ENCODE measurements around the gene SIPA1L3.

Gene SIPA1L3

GRCh38 chr19:38209671-38210457 is 302.9 kb downstream of the SIPA1L3 start:
- H3K27ac ChIP-seq (ENCODE audit: low read depth, low read length): no peak overlapping the region
- H3K4me3 ChIP-seq (ENCODE audit: low read depth in 1 of 2, low read length in 2 of 2): no peak overlapping the region
- no peak overlapping the region for H3K9ac ChIP-seq (ENCODE audit: low read length)
- peaks cover 19% of the 10 kb centered on the region for H3K4me1 ChIP-seq (ENCODE audit: insufficient read depth, low read length)
- H3K9me3 ChIP-seq (ENCODE audit: low read length): no peaks in the 10 kb centered on the region
- H3K27me3 ChIP-seq (ENCODE audit: control insufficient read depth in 1 of 2, insufficient read depth in 2 of 2, low read length in 2 of 2): peaks cover 12 to 35% of the 10 kb centered on the region in 2 donors
- no peaks in the 10 kb centered on the region for H3K36me3 ChIP-seq (ENCODE audit: insufficient read depth, low read length)

GRCh38 chr19:38210458-38210987 is 303.5 kb downstream of the SIPA1L3 start:
- no peak overlapping the region for H3K27ac ChIP-seq (ENCODE audit: low read depth, low read length)
- no peaks in the 10 kb centered on the region for H3K36me3 ChIP-seq (ENCODE audit: insufficient read depth, low read length)
- peaks cover 19% of the 10 kb centered on the region for H3K4me1 ChIP-seq (ENCODE audit: insufficient read depth, low read length)
- H3K4me3 ChIP-seq (ENCODE audit: low read depth in 1 of 2, low read length in 2 of 2): no peak overlapping the region
- no peak overlapping the region for H3K9ac ChIP-seq (ENCODE audit: low read length)
- H3K9me3 ChIP-seq (ENCODE audit: low read length): no peaks in the 10 kb centered on the region
- H3K27me3 ChIP-seq (ENCODE audit: control insufficient read depth in 1 of 2, insufficient read depth in 2 of 2, low read length in 2 of 2): peaks cover 12 to 35% of the 10 kb centered on the region in 2 donors

GRCh38 chr19:38211151-38211591 is 304.2 kb downstream of the SIPA1L3 start:
- Histone ChIP-seq H3K27me3 (ENCODE audit: control insufficient read depth in 1 of 2, insufficient read depth in 2 of 2, low read length in 2 of 2) (peaks cover 12 to 35% of the 10 kb centered on the region in 2 donors), H3K4me3 (ENCODE audit: low read depth in 1 of 2, low read length in 2 of 2) (no peak overlapping the region), H3K9me3 (ENCODE audit: low read length) (no peaks in the 10 kb centered on the region), H3K27ac (ENCODE audit: low read depth, low read length) (no peak overlapping the region), H3K9ac (ENCODE audit: low read length) (no peak overlapping the region), H3K4me1 (ENCODE audit: insufficient read depth, low read length) (peaks cover 19% of the 10 kb centered on the region), H3K36me3 (ENCODE audit: insufficient read depth, low read length) (no peaks in the 10 kb centered on the region)

- Histone ChIP-seq H3K27me3 (ENCODE audit: control insufficient read depth in 1 of 2, insufficient read depth in 2 of 2, low read length in 2 of 2) (peaks cover 12 to 35% of the 10 kb centered on the region in 2 donors), H3K9ac (ENCODE audit: low read length) (no peak overlapping the region), H3K4me1 (ENCODE audit: insufficient read depth, low read length) (peaks cover 19% of the 10 kb centered on the region), H3K36me3 (ENCODE audit: insufficient read depth, low read length) (no peaks in the 10 kb centered on the region), H3K9me3 (ENCODE audit: low read length) (no peaks in the 10 kb centered on the region), H3K27ac (ENCODE audit: low read depth, low read length) (no peak overlapping the region), H3K4me3 (ENCODE audit: low read depth in 1 of 2, low read length in 2 of 2) (no peak overlapping the region)
Measured at GRCh38 chr19:38211766-38212165, 304.8 kb downstream of the SIPA1L3 start.

- no peak overlapping the region for H3K9ac ChIP-seq (ENCODE audit: low read length)
- peaks cover 12 to 44% of the 10 kb centered on the region in 2 donors for H3K27me3 ChIP-seq (ENCODE audit: control insufficient read depth in 1 of 2, insufficient read depth in 2 of 2, low read length in 2 of 2)
- no peak overlapping the region for H3K4me3 ChIP-seq (ENCODE audit: low read depth in 1 of 2, low read length in 2 of 2)
Measured at GRCh38 chr19:38213469-38213868, 306.5 kb downstream of the SIPA1L3 start.

GRCh38 chr19:38213911-38214625 is 307.1 kb downstream of the SIPA1L3 start:
- peaks cover 9 to 48% of the 10 kb centered on the region in 2 donors for H3K27me3 ChIP-seq (ENCODE audit: control insufficient read depth in 1 of 2, insufficient read depth in 2 of 2, low read length in 2 of 2)

More at GRCh38 chr19:38213469-38213868, 306.5 kb downstream of the SIPA1L3 start:
- no peaks in the 10 kb centered on the region for H3K36me3 ChIP-seq (ENCODE audit: insufficient read depth, low read length)
- H3K4me1 ChIP-seq (ENCODE audit: insufficient read depth, low read length): peaks cover 19% of the 10 kb centered on the region
- no peak overlapping the region for H3K27ac ChIP-seq (ENCODE audit: low read depth, low read length)
- no peaks in the 10 kb centered on the region for H3K9me3 ChIP-seq (ENCODE audit: low read length)

GRCh38 chr19:38216785-38217641 is 310.0 kb downstream of the SIPA1L3 start:
- no peak overlapping the region for H3K9ac ChIP-seq (ENCODE audit: low read length)
- no peaks in the 10 kb centered on the region for H3K36me3 ChIP-seq (ENCODE audit: insufficient read depth, low read length)

More at GRCh38 chr19:38213911-38214625, 307.1 kb downstream of the SIPA1L3 start:
- H3K27ac ChIP-seq (ENCODE audit: low read depth, low read length): no peak overlapping the region
- no peaks in the 10 kb centered on the region for H3K36me3 ChIP-seq (ENCODE audit: insufficient read depth, low read length)
- H3K9me3 ChIP-seq (ENCODE audit: low read length): no peaks in the 10 kb centered on the region
- H3K4me1 ChIP-seq (ENCODE audit: insufficient read depth, low read length): peaks cover 19% of the 10 kb centered on the region
- no peak overlapping the region for H3K4me3 ChIP-seq (ENCODE audit: low read depth in 1 of 2, low read length in 2 of 2)
- no peak overlapping the region for H3K9ac ChIP-seq (ENCODE audit: low read length)

GRCh38 chr19:38218204-38218603 is 311.2 kb downstream of the SIPA1L3 start:
- Histone ChIP-seq H3K4me3 (ENCODE audit: low read depth in 1 of 2, low read length in 2 of 2) (no peak overlapping the region), H3K9ac (ENCODE audit: low read length) (no peak overlapping the region), H3K4me1 (ENCODE audit: insufficient read depth, low read length) (no peaks in the 10 kb centered on the region), H3K36me3 (ENCODE audit: insufficient read depth, low read length) (no peaks in the 10 kb centered on the region), H3K9me3 (ENCODE audit: low read length) (no peaks in the 10 kb centered on the region), H3K27me3 (ENCODE audit: control insufficient read depth in 1 of 2, insufficient read depth in 2 of 2, low read length in 2 of 2) (peaks cover 15 to 38% of the 10 kb centered on the region in 2 donors), H3K27ac (ENCODE audit: low read depth, low read length) (no peak overlapping the region)

More at GRCh38 chr19:38216785-38217641, 310.0 kb downstream of the SIPA1L3 start:
- no peaks in the 10 kb centered on the region for H3K4me1 ChIP-seq (ENCODE audit: insufficient read depth, low read length)
- H3K27ac ChIP-seq (ENCODE audit: low read depth, low read length): no peak overlapping the region
- no peaks in the 10 kb centered on the region for H3K9me3 ChIP-seq (ENCODE audit: low read length)
- H3K27me3 ChIP-seq (ENCODE audit: control insufficient read depth in 1 of 2, insufficient read depth in 2 of 2, low read length in 2 of 2): peaks cover 7 to 26% of the 10 kb centered on the region in 2 donors
- no peak overlapping the region for H3K4me3 ChIP-seq (ENCODE audit: low read depth in 1 of 2, low read length in 2 of 2)

- Histone ChIP-seq H3K4me1 (ENCODE audit: insufficient read depth, low read length) (no peaks in the 10 kb centered on the region), H3K27me3 (ENCODE audit: control insufficient read depth in 1 of 2, insufficient read depth in 2 of 2, low read length in 2 of 2) (peaks cover 20 to 39% of the 10 kb centered on the region in 2 donors), H3K9ac (ENCODE audit: low read length) (no peak overlapping the region), H3K36me3 (ENCODE audit: insufficient read depth, low read length) (no peaks in the 10 kb centered on the region), H3K27ac (ENCODE audit: low read depth, low read length) (no peak overlapping the region), H3K4me3 (ENCODE audit: low read depth in 1 of 2, low read length in 2 of 2) (no peak overlapping the region), H3K9me3 (ENCODE audit: low read length) (no peaks in the 10 kb centered on the region)
Measured at GRCh38 chr19:38219221-38219620, 312.2 kb downstream of the SIPA1L3 start.

- no peaks in the 10 kb centered on the region for H3K36me3 ChIP-seq (ENCODE audit: insufficient read depth, low read length)
- H3K4me3 ChIP-seq (ENCODE audit: low read depth in 1 of 2, low read length in 2 of 2): no peak overlapping the region
- no peaks in the 10 kb centered on the region for H3K4me1 ChIP-seq (ENCODE audit: insufficient read depth, low read length)
- H3K9ac ChIP-seq (ENCODE audit: low read length): no peak overlapping the region
- H3K27ac ChIP-seq (ENCODE audit: low read depth, low read length): no peak overlapping the region
- peaks cover 30 to 57% of the 10 kb centered on the region in 2 donors for H3K27me3 ChIP-seq (ENCODE audit: control insufficient read depth in 1 of 2, insufficient read depth in 2 of 2, low read length in 2 of 2)
- H3K9me3 ChIP-seq (ENCODE audit: low read length): no peaks in the 10 kb centered on the region
Measured at GRCh38 chr19:38221421-38221820, 314.4 kb downstream of the SIPA1L3 start.
